HG03575 (cell line): ENCODE results near the gene MTA1.

Experiments used
- ATAC-seq: cut with Tn5 transposase; IDR thresholded peaks from one replicate; pipeline ENCODE4 v1.9.1; 2021; ENCODE audit not compliant: unreplicated experiment, insufficient number of reproducible peaks, low FRiP score; ENCODE audit errors: extremely low read depth

Gene MTA1

DNA sequence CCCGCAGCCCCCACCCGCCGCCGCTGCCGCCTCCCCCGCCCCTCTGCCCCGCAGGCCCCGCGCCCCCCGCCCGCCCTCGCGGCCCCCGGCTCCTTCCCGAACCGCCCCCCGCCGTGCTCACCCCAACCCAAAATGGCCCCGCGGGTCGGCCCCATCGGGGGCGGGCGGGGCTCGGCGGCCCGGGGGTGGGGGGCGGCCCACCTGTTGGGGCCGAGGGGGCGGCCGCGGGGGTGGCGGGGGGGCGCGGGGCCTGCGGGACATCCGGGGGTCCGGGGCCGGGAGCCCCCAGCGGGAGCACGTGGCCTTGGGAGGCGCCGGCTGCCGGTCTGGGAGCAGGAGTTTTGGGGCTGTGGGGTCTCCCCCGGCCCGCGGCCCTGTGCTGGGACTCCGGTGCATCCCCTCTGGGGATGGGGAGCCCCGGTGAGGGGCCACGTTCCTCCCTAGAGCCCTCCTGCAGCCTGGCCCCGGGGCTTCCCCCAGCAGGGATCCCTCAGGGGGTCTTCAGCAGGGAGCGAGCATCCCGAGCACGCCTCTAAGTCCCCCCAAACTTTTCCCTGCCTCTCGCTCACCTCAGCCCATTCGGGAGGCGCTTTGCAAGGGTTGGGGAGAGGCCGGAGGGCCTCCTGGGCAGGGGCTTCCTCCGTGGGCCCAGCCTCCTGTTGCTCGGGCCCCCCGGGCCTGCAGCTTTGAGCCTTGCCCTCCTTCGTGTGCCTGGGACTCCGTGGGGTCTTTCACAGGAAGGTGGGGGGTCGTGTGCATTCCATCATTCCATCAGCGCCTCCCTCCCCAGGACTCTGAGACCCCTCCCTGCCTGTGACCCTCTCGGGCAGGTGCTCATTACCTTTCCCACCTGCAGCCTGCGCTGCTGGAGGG, 710 bp downstream of the MTA1 start:
- no peak for ATAC-seq

DNA sequence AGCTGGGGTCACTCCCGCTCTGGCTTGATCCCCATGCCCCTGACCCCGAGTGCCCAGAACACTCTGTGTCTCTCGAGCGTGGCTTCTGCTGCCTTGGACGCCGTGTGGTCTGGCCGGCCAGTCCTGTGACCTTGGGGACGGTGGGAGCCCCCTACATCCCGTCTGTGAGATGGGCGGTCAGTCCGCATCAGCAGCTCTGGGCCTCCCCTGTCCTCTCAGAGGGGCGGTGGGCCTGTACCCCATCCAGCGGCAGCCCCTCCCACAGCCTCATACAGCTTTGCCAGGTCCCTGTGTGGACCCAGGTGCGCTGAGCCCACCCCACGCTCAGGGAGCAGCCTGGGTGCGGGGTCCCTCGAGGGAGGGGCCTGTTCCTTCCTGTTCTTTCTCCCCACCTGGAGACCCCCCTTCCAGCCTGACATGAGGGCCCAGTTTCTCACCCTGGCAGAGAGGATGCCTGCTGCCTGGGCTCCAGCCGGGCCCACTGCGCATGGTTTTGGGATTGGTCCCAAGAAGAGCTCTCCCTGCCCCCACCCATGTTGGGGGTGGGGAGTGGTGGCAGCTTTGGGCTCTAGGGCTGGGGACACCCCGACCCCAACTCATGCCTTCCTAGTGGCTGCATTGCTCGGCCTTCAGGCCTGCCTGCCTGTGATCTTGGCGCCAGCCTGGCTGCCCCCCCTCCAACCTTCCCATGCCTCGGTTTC, 1.5 kb downstream of the MTA1 start:
- ATAC-seq: no peak

DNA sequence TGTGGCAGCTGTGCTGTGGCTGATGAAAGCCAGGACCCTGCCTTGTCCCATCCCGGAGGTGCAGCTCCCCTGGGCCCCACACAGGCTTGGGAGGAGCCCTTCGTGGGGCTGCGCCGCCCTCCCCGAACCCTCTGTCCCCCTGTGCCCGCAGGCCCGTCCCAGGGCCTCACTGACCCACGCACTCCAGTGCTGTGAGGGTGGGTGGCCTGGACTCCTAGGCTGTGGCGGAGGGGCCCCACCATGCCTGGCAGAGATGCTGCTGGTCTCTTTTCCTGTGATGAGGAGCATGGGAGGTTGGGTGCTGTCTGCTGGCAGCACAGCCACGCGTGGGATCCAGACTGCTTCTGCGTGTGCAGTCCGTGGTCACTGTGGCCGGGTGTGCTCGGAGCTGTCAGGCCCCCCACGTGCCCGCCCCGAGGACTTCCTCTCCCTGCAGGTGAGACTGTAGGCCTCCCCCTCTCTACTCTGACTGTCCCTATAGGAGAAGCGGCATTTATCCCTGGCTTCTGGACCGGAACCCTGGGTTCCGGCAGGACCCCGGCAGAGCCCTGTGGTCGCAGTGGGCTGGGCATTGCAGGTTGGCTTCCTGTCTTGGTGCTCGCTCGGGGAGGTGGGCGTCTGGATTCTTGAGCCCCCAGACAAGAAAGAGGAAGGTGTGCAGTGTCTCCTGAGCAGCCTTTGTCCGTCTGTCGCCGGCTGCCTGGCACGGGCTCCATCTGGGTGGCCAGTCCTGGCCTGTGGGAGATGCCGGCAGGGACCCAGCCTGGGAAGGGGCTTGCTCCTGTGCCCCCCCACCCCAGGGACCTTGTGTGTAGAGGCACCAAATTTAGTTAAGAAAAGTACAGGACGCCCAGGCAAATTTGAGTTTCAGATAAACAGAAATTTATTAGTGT, 2.3 kb downstream of the MTA1 start:
- ATAC-seq: no peak

DNA sequence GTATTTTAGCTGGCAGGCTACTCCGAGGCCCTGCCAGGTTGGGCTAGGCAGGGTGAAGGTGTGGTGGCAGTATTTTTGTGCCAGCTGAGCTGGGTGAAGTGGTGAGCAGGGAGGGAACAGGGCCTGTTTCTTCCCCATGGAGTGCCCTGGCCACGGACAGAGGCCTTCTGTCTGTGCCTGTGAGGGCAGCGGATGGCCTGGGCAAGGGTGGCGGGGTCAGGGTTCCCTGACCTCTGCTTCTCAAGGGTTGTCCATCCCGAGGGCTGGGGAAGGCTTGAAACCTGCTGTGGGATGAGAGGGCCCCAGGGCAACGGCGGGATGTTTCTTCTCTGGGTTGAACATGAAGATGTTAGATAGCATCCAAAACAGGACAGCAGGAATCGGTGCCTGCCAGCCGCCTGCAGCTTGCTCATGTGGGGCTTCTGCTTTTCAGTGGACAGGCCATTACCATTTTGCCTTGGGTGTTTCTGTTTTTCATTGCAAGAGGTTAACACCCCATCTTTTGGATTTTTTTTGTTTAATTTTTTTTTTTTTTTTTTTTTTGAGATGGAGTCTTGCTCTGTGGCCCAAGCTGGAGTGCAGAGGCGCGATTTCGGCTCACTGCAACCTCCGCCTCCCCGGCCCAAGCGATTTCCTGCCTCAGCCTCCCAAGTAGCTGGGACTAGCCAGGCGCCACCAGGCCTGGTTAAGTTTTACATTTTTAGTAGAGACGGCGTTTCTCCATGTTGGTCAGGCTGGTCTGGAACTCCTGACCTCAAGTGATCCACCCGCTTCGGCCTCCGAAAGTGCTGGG, 3.3 kb downstream of the MTA1 start:
- no peak for ATAC-seq

DNA sequence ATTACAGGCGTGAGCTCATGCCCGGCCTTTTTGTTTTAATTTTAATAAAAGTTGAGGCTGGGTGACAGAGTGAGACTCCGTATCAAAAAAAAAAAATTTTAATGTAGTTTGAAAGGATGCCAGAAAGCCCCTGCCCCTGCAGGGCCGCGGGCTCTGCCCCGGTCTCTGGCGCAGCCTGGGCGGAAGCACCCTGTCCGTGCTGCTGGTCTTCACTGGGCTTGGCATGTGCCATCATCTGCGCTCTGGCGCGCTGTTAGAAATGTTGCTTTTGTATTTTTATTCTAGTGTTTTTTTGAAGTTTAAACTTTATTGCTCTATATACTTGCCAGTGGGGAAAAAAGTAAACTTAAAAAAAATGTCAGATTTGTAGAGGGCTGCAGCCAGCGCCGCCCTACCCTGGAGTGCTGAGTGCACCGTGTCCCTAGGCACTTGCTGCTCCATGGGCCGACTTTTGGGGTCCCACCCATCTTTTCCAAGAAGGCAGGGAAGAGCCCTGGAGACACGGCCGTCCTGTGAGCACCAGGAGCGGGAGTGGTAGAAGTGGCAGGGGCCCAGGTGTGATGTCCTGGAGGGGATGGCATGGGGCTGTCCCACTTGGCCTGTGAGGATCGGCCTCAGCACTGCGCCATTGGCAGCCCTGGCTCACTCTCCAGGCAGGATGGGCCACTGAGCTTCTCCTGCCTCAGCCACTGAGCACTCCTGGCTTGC, 4.0 kb downstream of the MTA1 start:
- no peak for ATAC-seq

DNA sequence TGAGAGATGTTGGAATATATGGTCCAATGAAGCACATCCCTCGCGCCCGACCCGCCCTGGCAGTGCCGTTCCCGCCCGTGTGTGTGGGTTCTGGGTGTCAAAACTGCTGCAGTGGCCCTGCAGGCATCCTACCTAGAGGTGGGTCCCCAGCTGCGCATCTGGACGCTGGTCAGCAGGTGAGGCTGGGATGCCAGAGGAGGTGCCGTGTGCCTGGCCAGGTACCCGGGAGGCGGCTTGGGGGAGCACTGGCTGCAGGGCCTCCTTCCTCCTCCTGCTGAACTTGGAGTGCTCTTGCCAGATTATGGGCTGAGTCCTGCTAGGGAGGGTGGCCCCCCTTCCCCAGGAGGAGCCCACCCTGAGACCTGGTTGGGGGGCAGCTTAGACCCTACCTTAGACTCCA, 5.2 kb downstream of the MTA1 start:
- ATAC-seq: no peak

DNA sequence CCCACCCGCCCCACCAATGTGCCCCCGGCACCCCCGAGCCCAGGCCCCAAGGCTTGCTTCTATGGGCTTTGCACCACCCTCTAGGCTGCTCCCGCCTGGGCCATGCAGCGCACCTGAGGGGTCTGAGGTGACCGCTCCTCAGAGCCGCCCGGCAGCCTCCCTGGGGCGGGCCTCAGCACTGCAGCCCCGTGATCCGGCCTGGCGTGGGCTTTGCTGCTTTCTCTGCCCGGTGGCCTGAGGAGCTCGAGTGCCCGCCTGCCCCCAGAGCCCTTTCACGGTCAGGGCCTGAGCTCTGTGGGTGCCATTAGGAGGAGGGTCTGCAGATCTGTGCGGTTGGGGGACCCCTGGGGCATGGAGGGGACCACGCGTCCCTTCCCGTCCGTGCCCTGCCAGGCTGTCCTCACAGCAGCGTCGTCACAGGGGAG, 6.2 kb downstream of the MTA1 start:
- ATAC-seq: no peak

DNA sequence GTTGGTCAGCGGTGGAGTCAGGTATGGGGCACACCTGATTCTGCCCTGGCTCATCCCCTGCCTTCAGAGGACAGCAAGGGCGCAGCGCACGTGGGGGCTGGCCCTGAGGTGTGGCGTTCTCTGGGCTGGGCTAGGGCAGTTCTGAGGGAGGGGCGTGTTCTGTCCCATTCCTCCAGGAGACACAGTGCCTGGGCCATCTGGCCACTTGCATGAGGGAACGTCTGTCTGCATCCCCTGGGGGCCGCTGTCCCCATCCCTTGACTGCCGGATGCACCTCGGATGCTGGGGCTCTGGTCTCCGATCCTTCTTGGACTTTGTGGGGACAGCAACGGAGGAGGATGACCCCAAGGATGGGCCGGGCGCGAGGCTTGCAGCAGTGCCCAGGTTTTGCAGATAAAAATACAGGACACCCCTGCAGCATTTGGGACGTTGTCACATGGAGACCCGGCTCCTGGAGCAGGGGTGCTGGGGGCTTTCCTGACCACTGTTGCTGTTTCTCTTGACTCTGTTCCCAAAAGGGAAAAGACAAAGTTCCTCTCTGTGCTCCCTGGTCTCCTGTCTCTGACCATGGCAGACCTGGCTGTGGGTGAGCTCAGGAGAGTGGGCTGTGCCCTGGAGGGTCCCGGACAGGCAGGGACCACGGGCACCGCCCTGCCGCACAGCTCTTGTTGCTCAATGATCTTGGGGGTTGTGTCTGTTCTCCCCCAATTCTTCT, 6.9 kb downstream of the MTA1 start:
- no peak for ATAC-seq

DNA sequence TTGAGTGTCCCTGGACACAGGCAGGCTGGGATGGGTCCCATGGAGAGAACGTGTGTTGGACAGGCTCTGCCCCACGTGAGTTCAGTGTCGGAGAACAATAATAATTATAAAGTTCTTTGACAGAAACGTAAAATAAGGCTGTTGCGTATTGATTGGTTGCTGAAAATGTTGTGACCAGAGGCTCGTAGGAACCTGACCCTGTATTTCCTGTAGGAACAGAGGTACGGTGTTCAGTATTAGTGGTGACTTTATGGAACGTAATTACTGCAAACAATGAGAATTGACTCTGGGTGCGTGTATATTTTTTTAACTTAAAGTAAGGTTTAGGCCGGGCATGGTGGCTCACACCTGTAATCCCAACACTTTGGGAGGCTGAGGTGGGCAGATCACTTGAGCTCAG, 7.8 kb downstream of the MTA1 start:
- ATAC-seq: no peak

DNA sequence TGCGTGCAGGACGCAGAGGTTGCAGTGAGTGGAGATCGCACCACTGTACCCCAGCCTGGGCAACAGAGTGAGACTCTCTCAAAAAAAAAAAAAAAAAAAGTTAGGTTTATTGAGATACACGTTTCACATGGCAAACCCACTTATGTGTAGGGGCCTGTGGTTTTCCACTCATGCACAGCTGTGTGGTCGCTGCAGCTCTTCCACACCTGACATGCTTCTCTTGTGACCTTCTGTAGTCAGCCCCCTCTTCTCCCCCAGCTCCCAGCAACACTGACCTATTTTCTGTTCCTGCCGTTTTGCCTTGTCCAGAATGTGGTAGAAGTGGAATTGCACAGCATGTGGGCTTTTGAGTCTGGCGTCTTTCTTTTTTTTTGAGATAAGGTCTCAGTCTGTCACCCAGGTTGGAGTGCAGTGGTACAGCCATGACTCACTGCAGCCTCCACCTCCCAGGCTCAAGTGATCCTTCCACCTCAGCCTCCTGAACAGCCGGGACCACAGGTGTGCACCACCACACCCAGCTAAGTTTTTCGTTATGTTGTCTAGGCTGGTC, 8.4 kb downstream of the MTA1 start:
- ATAC-seq: no peak

DNA sequence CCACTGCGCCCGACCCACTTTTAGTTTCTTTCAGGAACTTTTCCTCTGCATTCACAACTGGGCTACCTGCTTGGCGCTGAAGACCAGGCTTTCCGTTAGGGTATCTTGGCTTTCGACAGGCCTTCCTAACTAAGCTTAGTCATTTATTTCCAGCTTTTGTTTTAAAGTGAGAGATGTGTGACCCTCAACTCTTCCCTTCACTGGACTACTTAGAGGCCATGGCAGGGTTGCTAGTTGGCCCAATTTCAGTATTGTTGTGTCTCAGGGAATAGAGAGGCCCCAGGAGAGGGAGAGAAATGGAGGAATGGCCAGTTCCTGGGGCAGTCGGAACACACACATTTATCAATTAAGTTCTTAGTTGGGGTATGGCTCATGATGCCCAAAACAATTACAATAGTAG, 10.4 kb downstream of the MTA1 start:
- ATAC-seq: no peak

DNA sequence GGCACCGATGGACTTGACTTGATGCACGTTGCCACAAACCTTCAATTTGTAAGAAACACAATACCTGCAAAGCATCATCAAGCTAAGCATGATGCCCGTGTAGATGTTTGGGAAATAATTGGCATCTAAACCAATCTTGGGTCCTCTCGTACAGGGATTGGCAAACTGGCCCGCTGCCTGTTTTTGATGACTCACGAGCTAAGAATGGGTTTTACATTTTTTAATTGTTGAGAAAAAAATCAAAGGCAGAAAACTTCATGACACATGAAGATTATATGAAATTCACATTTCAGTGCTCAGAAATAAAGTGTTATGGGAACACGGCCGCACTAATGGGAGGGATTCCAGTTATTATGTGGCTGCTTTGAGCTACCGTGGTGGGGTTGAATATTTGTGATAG, 10.9 kb downstream of the MTA1 start:
- no peak for ATAC-seq

DNA sequence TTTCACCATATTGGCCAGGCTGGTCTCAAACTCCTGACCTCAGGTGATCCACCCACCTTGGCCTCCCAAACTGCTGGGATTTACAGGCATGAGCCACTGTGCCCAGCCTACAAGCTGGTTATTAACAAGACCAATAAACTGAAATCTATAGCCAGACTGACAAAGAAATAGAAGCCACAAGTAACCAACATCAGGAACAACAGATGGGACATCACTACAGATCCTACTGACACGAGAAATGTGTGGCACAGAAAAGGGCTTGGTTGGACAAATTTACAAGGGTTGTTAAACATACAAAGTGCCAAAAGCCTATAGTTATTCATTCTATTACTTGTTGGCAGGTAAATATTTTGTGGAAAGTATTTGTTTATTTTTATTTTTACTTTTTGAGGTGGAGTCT, 11.6 kb downstream of the MTA1 start:
- ATAC-seq: no peak

DNA sequence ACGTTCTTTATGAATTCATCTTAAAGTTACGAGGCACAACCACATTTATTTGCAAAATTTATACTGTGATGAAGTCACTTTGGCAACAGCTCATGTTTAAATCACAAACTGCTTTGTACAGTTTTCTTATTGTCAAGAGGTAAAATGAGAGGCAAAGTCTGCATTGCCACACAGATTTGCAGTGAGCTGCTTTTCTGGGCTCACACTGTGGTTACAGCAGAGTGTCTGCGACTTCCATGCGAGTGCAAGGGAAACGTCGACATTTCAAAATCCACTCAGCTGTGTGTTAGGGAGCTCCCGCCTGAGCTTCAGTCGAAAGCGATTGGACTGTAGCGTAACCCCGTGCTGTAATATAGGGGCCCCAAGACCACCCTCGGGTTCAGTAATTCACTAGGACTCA, 13.0 kb downstream of the MTA1 start:
- no peak for ATAC-seq

DNA sequence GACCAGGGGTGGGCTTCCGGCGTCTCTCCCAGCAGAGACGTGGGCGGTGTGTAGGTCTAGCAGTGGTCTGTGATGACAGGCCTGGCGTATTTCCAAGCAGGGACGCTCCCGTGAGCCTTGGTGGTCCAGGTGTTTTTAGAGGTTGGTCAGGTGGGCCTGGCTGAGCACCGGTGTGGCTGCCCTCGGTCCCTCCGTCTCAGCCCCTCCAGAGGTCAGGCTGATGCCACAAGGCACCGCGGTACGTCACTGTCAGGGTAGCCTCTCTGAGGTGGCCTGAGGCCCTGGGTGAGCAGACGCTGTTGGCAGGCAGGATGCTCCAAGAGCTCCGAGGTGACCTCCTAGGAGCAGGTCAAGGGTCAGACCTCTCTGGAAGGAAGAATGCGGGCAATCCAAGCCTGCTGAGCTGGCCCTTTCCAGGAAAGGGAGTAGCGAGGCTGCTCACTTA, 13.6 kb downstream of the MTA1 start:
- ATAC-seq: no peak

DNA sequence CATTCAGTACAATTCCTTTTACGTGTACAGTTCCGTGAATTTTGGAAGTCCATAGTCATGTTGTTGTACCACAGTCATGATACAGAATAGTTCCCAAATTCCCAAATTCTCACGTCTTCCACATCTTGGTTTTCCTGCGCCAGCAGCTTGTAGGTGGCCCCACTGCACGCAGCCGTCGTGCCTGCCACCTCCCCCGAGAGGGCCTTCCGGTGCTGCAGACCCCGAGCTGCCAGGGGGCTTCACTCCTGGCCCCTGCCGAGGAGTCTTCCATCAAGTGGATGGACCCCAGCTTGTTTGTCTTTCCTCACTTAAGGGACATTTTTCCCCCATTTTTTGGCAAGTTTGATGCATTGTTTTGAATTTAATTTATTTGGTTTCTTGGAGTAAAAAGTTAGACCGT, 16.8 kb downstream of the MTA1 start:
- no peak for ATAC-seq
